GM23338 (cell line): ENCODE data around the gene PALMD. TPM values are rescaled to one million over a fixed set of nuclear protein-coding genes. Genes with fewer than 3 reads are reported as not detected.
A peak's percentile ranks its signal among the peaks of the same experiment; 100 is the strongest.

Experiments used
- ATAC-seq: fragments of 200-7000 bp; cut with Tn5 transposase; 3 replicates; pipeline ENCODE4 v1.9.1; 2020
- DNase-seq: peaks from one replicate; pipeline ENCODE4 v3.0.0-alpha.2; 2015; ENCODE audit warnings: low spot score
- H2AFZ ChIP-seq: fragments of 200-600 bp; sonication (generic); 2 replicates; pipeline ENCODE4 v1.8.0; 2016; ENCODE audit warnings: antibody characterized with exemption, mild to moderate bottlenecking, moderate library complexity
- H3F3A ChIP-seq: fragments of 200-600 bp; sonication (generic); replicated peaks from 2 replicates; pipeline ENCODE4 v1.8.0; 2017; ENCODE audit warnings: antibody characterized with exemption, mixed run types, low read depth
- H3K27ac ChIP-seq: fragments of 200-600 bp; sonication (generic); 2 replicates; pipeline ENCODE4 v1.6.1; 2016; ENCODE audit warnings: low read depth
- H3K27me3 ChIP-seq: fragments of 200-600 bp; sonication (generic); 2 replicates; pipeline ENCODE4 v1.8.0; 2016; ENCODE audit warnings: mild to moderate bottlenecking, mixed run types, moderate library complexity; ENCODE audit not compliant: insufficient read depth
- H3K36me3 ChIP-seq: fragments of 200-600 bp; sonication (generic); 2 replicates; pipeline ENCODE4 v1.8.0; 2016; ENCODE audit warnings: mild to moderate bottlenecking; ENCODE audit not compliant: insufficient read depth
- H3K4me1 ChIP-seq: fragments of 200-600 bp; sonication (generic); 2 replicates; pipeline ENCODE4 v1.8.0; 2016; ENCODE audit warnings: mild to moderate bottlenecking, moderate library complexity; ENCODE audit not compliant: insufficient read depth
- H3K4me2 ChIP-seq: fragments of 200-600 bp; sonication (generic); 2 replicates; pipeline ENCODE4 v1.7.1; 2017; ENCODE audit warnings: mixed run types
- H3K4me3 ChIP-seq: fragments of 200-600 bp; sonication (generic); 2 replicates; pipeline ENCODE4 v1.6.1; 2016; ENCODE audit warnings: mixed run types
- H3K79me2 ChIP-seq: fragments of 200-600 bp; sonication (generic); replicated peaks from 2 replicates; pipeline ENCODE4 v1.8.0; 2017; ENCODE audit warnings: mild to moderate bottlenecking; ENCODE audit not compliant: insufficient read depth
- H3K9me2 ChIP-seq: fragments of 200-600 bp; sonication (generic); 2 replicates; pipeline ENCODE4 v1.8.0; 2017; ENCODE audit not compliant: insufficient read depth
- H4K20me1 ChIP-seq: fragments of 200-600 bp; sonication (generic); replicated peaks from 2 replicates; pipeline ENCODE4 v1.8.0; 2017; ENCODE audit warnings: mild to moderate bottlenecking; ENCODE audit not compliant: insufficient read depth
- H3K27ac Mint-ChIP-seq: 2 replicates; pipeline ENCODE4 v1.8.0; 2020; ENCODE audit warnings: inconsistent platforms, mild to moderate bottlenecking, moderate library complexity, mixed read lengths
- H3K27me3 Mint-ChIP-seq: 3 replicates; pipeline ENCODE4 v1.8.0; 2022; ENCODE audit warnings: low read depth, mild to moderate bottlenecking, moderate library complexity, mixed read lengths, inconsistent platforms; ENCODE audit not compliant: insufficient read depth, poor library complexity
- H3K36me3 Mint-ChIP-seq: 3 replicates; pipeline ENCODE4 v1.8.0; 2021; ENCODE audit warnings: low read depth, mild to moderate bottlenecking, inconsistent platforms, moderate library complexity, mixed read lengths
- H3K4me1 Mint-ChIP-seq: 3 replicates; pipeline ENCODE4 v1.8.0; 2020; ENCODE audit warnings: mild to moderate bottlenecking, inconsistent platforms, mixed read lengths
- H3K4me3 Mint-ChIP-seq: 3 replicates; pipeline ENCODE4 v1.8.0; 2021; ENCODE audit warnings: moderate library complexity, mild to moderate bottlenecking, inconsistent platforms, mixed read lengths
- H3K9me3 Mint-ChIP-seq: 3 replicates; pipeline ENCODE4 v1.8.0; 2020; ENCODE audit warnings: moderate library complexity, mild to moderate bottlenecking, inconsistent platforms, mixed read lengths
- CREB1 ChIP-seq: fragments of 250-450 bp; sonication (Bioruptor Pico); IDR thresholded peaks from 2 replicates; pipeline ENCODE4 v1.5.0; 2020; ENCODE audit warnings: low read depth, mild to moderate bottlenecking, moderate library complexity
- CTCF ChIP-seq, 2 experiments: fragments of 200-600 bp in 1 of 2; sonication (generic) in 1 of 2; conservative IDR thresholded peaks; 2 replicates each; pipeline versions ENCODE4 v1.5.1 to v1.6.1; 2016 to 2017; ENCODE audit warnings: antibody characterized with exemption in 2 of 2, low read depth in 2 of 2, mild to moderate bottlenecking in 2 of 2, moderate library complexity in 1 of 2
- ETS1 ChIP-seq: IDR thresholded peaks from 2 replicates; pipeline ENCODE4 v1.6.1; 2016; ENCODE audit warnings: antibody characterized with exemption
- EZH2 ChIP-seq: fragments of 200-600 bp; sonication (generic); IDR thresholded peaks from one replicate; pipeline ENCODE4 v1.8.0; 2017; ENCODE audit warnings: antibody characterized with exemption, mild to moderate bottlenecking, low read depth; ENCODE audit not compliant: unreplicated experiment
- EZH2phosphoT487 ChIP-seq: fragments of 200-600 bp; sonication (generic); IDR thresholded peaks from one replicate; pipeline ENCODE4 v1.8.1; 2018; ENCODE audit warnings: antibody characterized with exemption; ENCODE audit not compliant: unreplicated experiment
- JUNB ChIP-seq: IDR thresholded peaks from one replicate; pipeline ENCODE4 v1.6.1; 2016; ENCODE audit warnings: antibody characterized with exemption; ENCODE audit not compliant: unreplicated experiment
- NANOG ChIP-seq: IDR thresholded peaks from 2 replicates; pipeline ENCODE4 v1.6.1; 2016; ENCODE audit warnings: antibody characterized with exemption, borderline replicate concordance
- POLR2AphosphoS5 ChIP-seq: IDR thresholded peaks from 2 replicates; pipeline ENCODE4 v1.6.1; 2016; ENCODE audit warnings: antibody characterized with exemption, low read depth
- STAT1 ChIP-seq: IDR thresholded peaks from one replicate; pipeline ENCODE4 v1.6.1; 2016; ENCODE audit warnings: antibody characterized with exemption; ENCODE audit not compliant: unreplicated experiment
- ZNF462 ChIP-seq: fragments of 250-450 bp; sonication (Bioruptor Pico); IDR thresholded peaks from 2 replicates; pipeline ENCODE4 v1.5.0; 2020; ENCODE audit warnings: mild to moderate bottlenecking, moderate library complexity
- polyA plus RNA-seq: library from polyadenylated mRNA; unstranded; fragments of >200 nt; fragmentation: Nextera tagmentation; extraction: Ambion mirVana; gene quantifications from 2 replicates; pipeline ENCODE4 v1.2.1, GENCODE V29; 2016
- total RNA-seq: library from RNA; depleted of rRNA; stranded (reverse); fragments of >200 nt; shearing (Covaris generic); gene quantifications from 2 replicates; pipeline ENCODE4 v1.2.3, GENCODE V29; 2014

The PALMD gene
- total and polyA plus RNA-seq, 2 experiments from 2014 or later, result not detected

GRCh38 chr1:99646868-99647267 lies 955 bp downstream of the PALMD start:
- Mint-ChIP-seq H3K9me3 (no peaks in the 10 kb centered on the region), H3K4me3 (no peak overlapping the region), H3K27me3 (peaks cover 2% of the 10 kb centered on the region), H3K27ac (no peak overlapping the region), H3K4me1 (peaks cover 45% of the 10 kb centered on the region), H3K36me3 (no peaks in the 10 kb centered on the region)
- H3K4me1 ChIP-seq, result peaks cover 28% of the 10 kb centered on the region
- no peak for ATAC-seq
- H3K27me3 ChIP-seq, result no peaks in the 10 kb centered on the region
- H3K79me2 ChIP-seq, result no peaks in the 10 kb centered on the region
- no peak overlapping the region for H3K27ac ChIP-seq
- no peak overlapping the region for H3K4me3 ChIP-seq
- DNase-seq, result no peak
- H3K4me2 ChIP-seq, result peak overlapping the region; percentile 3; the same call in 1 of the 2 replicates
- no peak for TF ChIP-seq ZNF462 (CRISPR knock-in tag)
- no peak overlapping the region for H2AFZ ChIP-seq
- H4K20me1 ChIP-seq, result no peaks in the 10 kb centered on the region
- H3K36me3 ChIP-seq, result no peaks in the 10 kb centered on the region
- H3F3A ChIP-seq, result no peaks in the 10 kb centered on the region
- H3K9me2 ChIP-seq, result no peaks in the 10 kb centered on the region

GRCh38 chr1:99647490-99647889 lies 1.6 kb downstream of the PALMD start:
- Mint-ChIP-seq H3K9me3 (no peaks in the 10 kb centered on the region), H3K27ac (no peak overlapping the region), H3K4me1 (peaks cover 45% of the 10 kb centered on the region), H3K4me3 (no peak overlapping the region), H3K36me3 (no peaks in the 10 kb centered on the region), H3K27me3 (peaks cover 4% of the 10 kb centered on the region)
- Histone ChIP-seq H3K27me3 (no peaks in the 10 kb centered on the region), H3K36me3 (no peaks in the 10 kb centered on the region), H2AFZ (no peak overlapping the region), H3K79me2 (no peaks in the 10 kb centered on the region), H4K20me1 (no peaks in the 10 kb centered on the region), H3K9me2 (no peaks in the 10 kb centered on the region), H3K4me3 (no peak overlapping the region), H3F3A (no peaks in the 10 kb centered on the region), H3K4me2 (no peak overlapping the region), H3K27ac (no peak overlapping the region), H3K4me1 (peaks cover 28% of the 10 kb centered on the region)
- DNase-seq (no peak), ATAC-seq (no peak)
- TF ChIP-seq NANOG (no peak), POLR2AphosphoS5 (no peak), STAT1 (no peak), ETS1 (no peak), CREB1 (CRISPR knock-in tag) (no peak), CTCF (conservative IDR thresholded peaks at IDR 0.05; ENCODE audit: low read depth in 2 of 2) (no peak), EZH2 (no peak), JUNB (no peak), EZH2phosphoT487 (no peak)
